Measurements from ENCODE around the gene TNFRSF21. TPM values are rescaled to one million over a fixed set of nuclear protein-coding genes. Genes with fewer than 3 reads are reported as not detected.

TNFRSF21 gene
- total and polyA plus RNA-seq, 2 of the 8 experiments (the other 6 are each of a cell fraction or from before 2014, with no cell fraction given) = 16.4 to 52.7 TPM

DNA sequence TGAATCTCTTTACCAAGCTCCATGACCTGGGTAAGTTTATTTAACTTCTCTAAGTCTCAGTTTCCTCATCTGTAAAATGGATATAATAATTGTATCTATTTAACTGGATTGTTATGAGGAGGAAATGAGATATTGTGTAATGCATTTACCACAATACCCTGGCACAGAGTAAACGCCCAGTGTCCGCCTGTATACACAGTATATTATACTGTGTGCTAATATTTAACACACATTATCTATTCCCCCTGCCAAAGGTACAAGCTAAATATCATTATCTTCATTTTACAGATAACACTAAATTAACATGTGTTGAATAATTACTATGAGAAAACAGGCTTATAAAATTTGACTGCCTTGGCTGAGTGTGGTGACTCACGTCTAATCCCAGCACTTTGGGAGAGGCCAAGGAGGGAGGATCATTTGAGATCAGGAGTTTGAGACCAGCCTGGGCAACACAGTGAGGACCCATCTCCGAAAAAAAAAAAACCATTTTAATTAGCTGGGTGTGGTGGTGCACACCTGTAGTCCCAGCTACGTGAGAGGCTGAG is 38.7 kb upstream of the TNFRSF21 start:
- H3K79me1 ChIP-seq (ENCODE audit: low read depth, low read length) = no peaks in the 10 kb centered on the region
- ChIA-PET POLR2A (ENCODE audit: partially characterized antibody) (no interaction called here), CTCF (ENCODE audit: partially characterized antibody) (interaction anchor here (0.6 kb wide), 1 partner anchor 739 kb away, joined by 3 read pairs; no protein-coding TSS in a partner anchor)
- no peaks in the 10 kb centered on the region for H3K9me3 ChIP-seq (ENCODE audit: insufficient read depth in 2 of 2, low read depth in 1 of 2, low read length in 1 of 2)
- no peaks in the 10 kb centered on the region for H3K23me2 ChIP-seq (ENCODE audit: low read depth, low read length)
- no peak overlapping the region for H3K9ac ChIP-seq (replicated peaks in 1 of 4; ENCODE audit: extremely low read depth in 1 of 4, low read depth in 3 of 4, low read length in 3 of 4)
- no peaks in the 10 kb centered on the region for H4K20me1 ChIP-seq (replicated peaks in 1 of 2; ENCODE audit: control insufficient read depth in 1 of 2, insufficient read depth in 2 of 2, low read length in 2 of 2)
- FAIRE-seq (no peak), DNase-seq (ENCODE audit: low read depth in 1 of 2, low spot score in 2 of 2) (no peak)
- no peak overlapping the region for H2BK20ac ChIP-seq (ENCODE audit: low read length)
- H3K27me3 ChIP-seq (replicated peaks in 1 of 4; ENCODE audit: control insufficient read depth in 3 of 4, extremely low read depth in 1 of 4, insufficient read depth in 3 of 4, low read length in 3 of 4) = no peaks in the 10 kb centered on the region; a peak in 1 of 7 replicates
- H2BK5ac ChIP-seq (ENCODE audit: low read depth, low read length) = no peak overlapping the region
- H3K4me1 ChIP-seq (replicated peaks in 1 of 4; ENCODE audit: control insufficient read depth in 3 of 4, insufficient read depth in 4 of 4, low read length in 3 of 4) = no peaks in the 10 kb centered on the region
- H2BK15ac ChIP-seq (ENCODE audit: low read length) = no peak overlapping the region
- H2BK12ac ChIP-seq (ENCODE audit: low read depth, low read length) = no peak overlapping the region
- H2AFZ ChIP-seq (ENCODE audit: low read length) = no peak overlapping the region
- H3K27ac ChIP-seq (ENCODE audit: low read depth, low read length) = no peak overlapping the region
- H3K79me2 ChIP-seq (ENCODE audit: control insufficient read depth in 1 of 2, insufficient read depth in 2 of 2, low read length in 2 of 2) = no peaks in the 10 kb centered on the region
- H2AK5ac ChIP-seq (ENCODE audit: low read depth, low read length) = no peak overlapping the region
- no peak overlapping the region for H3K14ac ChIP-seq (ENCODE audit: insufficient read length)
- no peak overlapping the region for H4K5ac ChIP-seq (ENCODE audit: insufficient read length, low read depth, low read length)
- H3K4me2 ChIP-seq (ENCODE audit: insufficient read depth in 1 of 2, low read depth in 2 of 2, low read length in 2 of 2) = no peak overlapping the region
- no peak overlapping the region for H3K4ac ChIP-seq (replicated peaks; ENCODE audit: insufficient read length, low read depth, low read length)
- H3K4me3 ChIP-seq (ENCODE audit: extremely low read depth in 1 of 4, insufficient read depth in 2 of 4, low read depth in 3 of 4, low read length in 4 of 4) = no peak overlapping the region
- H3K18ac ChIP-seq (ENCODE audit: extremely low read depth, low read length) = no peak overlapping the region
- no peak overlapping the region for H3K56ac ChIP-seq (replicated peaks; ENCODE audit: insufficient read length, low read depth, low read length)
- no peak overlapping the region for H4K91ac ChIP-seq (replicated peaks; ENCODE audit: insufficient read length, low read length)
- H3K23ac ChIP-seq (ENCODE audit: insufficient read length) = no peak overlapping the region
- no peak overlapping the region for H2BK120ac ChIP-seq (replicated peaks; ENCODE audit: low read depth, low read length)
- no peak overlapping the region for H4K8ac ChIP-seq (ENCODE audit: extremely low read depth, insufficient read depth, low read length)
- 93% methylated on average over 5 of the region's 5 CpGs; no CpG with 5 or more reads in 1 of the 2 experiments for WGBS, 2 experiments (ENCODE audit: extremely low coverage in 1 of 2, insufficient coverage in 1 of 2, insufficient read length in 1 of 2, insufficient replicate concordance in 2 of 2, low coverage in 1 of 2, low lambda C conversion rate in 2 of 2, missing lambda C conversion rate in 1 of 2)
- no peaks in the 10 kb centered on the region for H3K36me3 ChIP-seq (ENCODE audit: control insufficient read depth in 2 of 4, insufficient read depth in 4 of 4, low read length in 3 of 4)
- TF ChIP-seq POLR2A (IDR thresholded peaks at IDR 0.05; ENCODE audit: control extremely low read depth in 1 of 2, low read depth in 2 of 2, low read length in 2 of 2) (no peak), CHD2 (IDR thresholded peaks at IDR 0.05; ENCODE audit: low read length) (no peak), TAF1 (IDR thresholded peaks at IDR 0.05; ENCODE audit: low read depth, low read length) (no peak), ZNF274 (IDR thresholded peaks at IDR 0.05; ENCODE audit: borderline replicate concordance, extremely low read depth, low read length) (no peak), KDM4A (IDR thresholded peaks at IDR 0.05; ENCODE audit: low read depth, low read length, severe bottlenecking) (no peak), NANOG (IDR thresholded peaks at IDR 0.05; ENCODE audit: insufficient read depth, low read depth, low read length, poor library complexity, severe bottlenecking) (no peak), RFX5 (IDR thresholded peaks at IDR 0.05; ENCODE audit: borderline replicate concordance, low read depth, low read length) (no peak), YY1 (IDR thresholded peaks at IDR 0.05; ENCODE audit: low read depth, low read length) (no peak), TAF7 (optimal IDR thresholded peaks at IDR 0.05; ENCODE audit: borderline replicate concordance, low read depth, low read length) (no peak), GTF2F1 (IDR thresholded peaks at IDR 0.05; ENCODE audit: borderline replicate concordance, low read depth, low read length) (no peak), SRF (IDR thresholded peaks at IDR 0.05; ENCODE audit: low read depth, low read length) (no peak)
- TF ChIP-seq, protein P1, sequence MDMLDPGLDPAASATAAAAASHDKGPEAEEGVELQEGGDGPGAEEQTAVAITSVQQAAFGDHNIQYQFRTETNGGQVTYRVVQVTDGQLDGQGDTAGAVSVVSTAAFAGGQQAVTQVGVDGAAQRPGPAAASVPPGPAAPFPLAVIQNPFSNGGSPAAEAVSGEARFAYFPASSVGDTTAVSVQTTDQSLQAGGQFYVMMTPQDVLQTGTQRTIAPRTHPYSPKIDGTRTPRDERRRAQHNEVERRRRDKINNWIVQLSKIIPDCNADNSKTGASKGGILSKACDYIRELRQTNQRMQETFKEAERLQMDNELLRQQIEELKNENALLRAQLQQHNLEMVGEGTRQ (IDR thresholded peaks at IDR 0.05; ENCODE audit: low read length) = no peak
